Gastrocnemius medialis (tissue), 4 donors: ENCODE data around the gene PRUNE2.
"Not testable (repeated sequence)": the region's sequence is repeated elsewhere in the genome, so short reads cannot be mapped to it uniquely, and the experiment has no call there.

ENCODE experiments used
- CTCF ChIP-seq, 5 experiments: fragments of 450-650 bp in 3 of 5; fragments of 200-600 bp in 2 of 5; sonication (generic) in 2 of 5; IDR thresholded peaks in 4 of 5; conservative IDR thresholded peaks in 1 of 5; 1 replicate in 4 of 5; 2 replicates in 1 of 5; pipeline ENCODE4 v1.5.1; 2016 to 2019; ENCODE audit warnings: antibody characterized with exemption in 5 of 5, mild to moderate bottlenecking in 3 of 5, moderate library complexity in 3 of 5
- POLR2A ChIP-seq, 2 donors: fragments of 450-650 bp; IDR thresholded peaks; one replicate each; pipeline ENCODE4 v1.6.1; 2017; ENCODE audit warnings: antibody characterized with exemption in 2 of 2, mild to moderate bottlenecking in 2 of 2, moderate library complexity in 2 of 2

GRCh38 chr9:76858248-76858647, 47.7 kb downstream of the PRUNE2 start:
- TF ChIP-seq CTCF (IDR thresholded peaks at IDR 0.05 in 4 of 5, conservative IDR thresholded peaks at IDR 0.05 in 1 of 5); POLR2A (IDR thresholded peaks at IDR 0.05): not testable (repeated sequence)
